PC-3 (cell line): ENCODE data around the gene STARD7.

ENCODE experiments used
- CTCF ChIP-seq: fragments of 300-600 bp; sonication (generic); conservative IDR thresholded peaks from 2 replicates; pipeline ENCODE4 v1.5.1; 2017; ENCODE audit warnings: antibody characterized with exemption, low read depth, mild to moderate bottlenecking, low read length
- EZH2 ChIP-seq: fragments of 300-600 bp; sonication (generic); IDR thresholded peaks from one replicate; pipeline ENCODE4 v1.6.1; 2017; ENCODE audit warnings: antibody characterized with exemption, mild to moderate bottlenecking, low read length; ENCODE audit not compliant: unreplicated experiment
- EZH2phosphoT487 ChIP-seq: fragments of 300-600 bp; sonication (generic); IDR thresholded peaks from 2 replicates; pipeline ENCODE4 v1.6.1; 2018; ENCODE audit warnings: mild to moderate bottlenecking, antibody characterized with exemption, low read length, borderline replicate concordance

GRCh38 chr2:96146881-96147592, 61.6 kb downstream of the STARD7 start:
- TF ChIP-seq EZH2 (no peak), CTCF (no peak), EZH2phosphoT487 (no peak)
